Measurements from ENCODE around the gene SPAG4. TPM values are rescaled to one million over a fixed set of nuclear protein-coding genes. Genes with fewer than 3 reads are reported as not detected.

The SPAG4 gene
- total and polyA plus RNA-seq, 10 donors, result 2.5 to 32.1 (median 11.5) TPM

GRCh38 chr20:35575958-35576357, 39.7 kb upstream of the SPAG4 start:
- Histone ChIP-seq H3K27ac (no peak overlapping the region), H3K4me3 (no peak overlapping the region), H3K9me3 (peaks cover 0 to 23% (median 21%) of the 10 kb centered on the region in 8 donors), H3K27me3 (replicated peaks in 1 of 7) (no peaks in the 10 kb centered on the region), H3K4me1 (no peaks in the 10 kb centered on the region), H3K36me3 (peaks cover 0 to 3% (median 0%) of the 10 kb centered on the region in 6 donors)
- DNase-seq, result no peak
- WGBS, 5 donors, result 71 to 89% (median 81%) methylated on average over 2 to 4 of the region's 4 CpGs
- no peak for TF ChIP-seq POLR2AphosphoS5 (IDR thresholded peaks at IDR 0.05)
- TF ChIP-seq POLR2A (IDR thresholded peaks at IDR 0.05), result no peak
- TF ChIP-seq CTCF (IDR thresholded peaks at IDR 0.05 in 8 of 11, conservative IDR thresholded peaks at IDR 0.05 in 3 of 11), result no peak
- intact Hi-C loops (cut with DNase I; ENCODE audit: low total_unique reads), result no loop called here

GRCh38 chr20:35576816-35577215, 38.8 kb upstream of the SPAG4 start:
- H3K36me3 ChIP-seq, result peaks cover 0 to 3% (median 0%) of the 10 kb centered on the region in 6 donors
- WGBS, 5 donors, result 31 to 70% (median 59%) methylated on average over 3 of the region's 3 CpGs
- intact Hi-C loops (cut with DNase I; ENCODE audit: low total_unique reads), result no loop called here
- TF ChIP-seq CTCF (IDR thresholded peaks at IDR 0.05 in 8 of 11, conservative IDR thresholded peaks at IDR 0.05 in 3 of 11) (no peak), POLR2A (IDR thresholded peaks at IDR 0.05) (no peak), POLR2AphosphoS5 (IDR thresholded peaks at IDR 0.05) (no peak)
- H3K4me1 ChIP-seq, result no peaks in the 10 kb centered on the region
- H3K27ac ChIP-seq, result no peak overlapping the region
- DNase-seq, result no peak
- no peak overlapping the region for H3K4me3 ChIP-seq
- peaks cover 0 to 31% (median 29%) of the 10 kb centered on the region in 8 donors for H3K9me3 ChIP-seq
- H3K27me3 ChIP-seq (replicated peaks in 1 of 7), result no peaks in the 10 kb centered on the region

GRCh38 chr20:35578469-35578868, 37.2 kb upstream of the SPAG4 start:
- no peak for DNase-seq

DNA sequence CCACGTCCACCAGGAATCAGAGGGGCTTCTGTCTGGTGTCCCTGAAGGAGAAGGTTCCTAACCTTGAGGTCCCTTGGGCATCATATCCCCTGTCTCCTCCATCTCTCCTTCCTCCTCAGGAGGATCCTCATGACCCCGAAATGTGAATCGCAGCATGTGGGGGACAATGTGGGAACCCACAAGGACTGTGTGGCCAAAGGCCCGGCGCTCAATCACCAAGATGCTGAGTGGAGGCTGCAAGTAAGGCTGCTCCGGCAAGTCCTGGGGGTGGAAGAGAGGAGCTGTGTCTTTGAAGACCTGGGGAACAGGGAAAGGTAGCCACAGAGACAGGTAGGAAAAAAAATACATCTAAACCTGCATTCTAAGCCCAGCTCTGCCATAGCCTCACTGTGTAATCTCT, 36.4 kb upstream of the SPAG4 start:
- Histone ChIP-seq H3K9me3 (peaks cover 0 to 19% (median 15%) of the 10 kb centered on the region in 8 donors), H3K27ac (no peak overlapping the region), H3K4me3 (no peak overlapping the region), H3K27me3 (replicated peaks in 1 of 7) (no peaks in the 10 kb centered on the region), H3K4me1 (no peaks in the 10 kb centered on the region), H3K36me3 (no peaks in the 10 kb centered on the region)
- intact Hi-C loops (cut with DNase I; ENCODE audit: low total_unique reads), result no loop called here
- 91 to 94% (median 93%) methylated on average over 6 of the region's 6 CpGs for WGBS, 5 donors
- no peak for TF ChIP-seq POLR2AphosphoS5 (IDR thresholded peaks at IDR 0.05)
- no peak for TF ChIP-seq CTCF (IDR thresholded peaks at IDR 0.05 in 8 of 11, conservative IDR thresholded peaks at IDR 0.05 in 3 of 11)
- TF ChIP-seq POLR2A (IDR thresholded peaks at IDR 0.05), result no peak
- DNase-seq, result no peak

More at GRCh38 chr20:35578469-35578868, 37.2 kb upstream of the SPAG4 start:
- no peaks in the 10 kb centered on the region for H3K27me3 ChIP-seq (replicated peaks in 1 of 7)
- H3K9me3 ChIP-seq, result peaks cover 0 to 24% (median 22%) of the 10 kb centered on the region in 8 donors
- intact Hi-C loops (cut with DNase I; ENCODE audit: low total_unique reads), result no loop called here
- H3K27ac ChIP-seq, result no peak overlapping the region
- no peak for TF ChIP-seq CTCF (IDR thresholded peaks at IDR 0.05 in 8 of 11, conservative IDR thresholded peaks at IDR 0.05 in 3 of 11)
- TF ChIP-seq POLR2AphosphoS5 (IDR thresholded peaks at IDR 0.05), result no peak
- no peak for TF ChIP-seq POLR2A (IDR thresholded peaks at IDR 0.05)
- WGBS, 5 donors, result 89 to 93% (median 91%) methylated on average over 8 of the region's 8 CpGs
- no peak overlapping the region for H3K4me3 ChIP-seq
- H3K36me3 ChIP-seq, result no peaks in the 10 kb centered on the region
- no peaks in the 10 kb centered on the region for H3K4me1 ChIP-seq
